Natural killer cell (primary cell): Measurements from ENCODE around the gene WFDC9. TPM values are rescaled to one million over a fixed set of nuclear protein-coding genes. Genes with fewer than 3 reads are reported as not detected.
"Not testable (repeated sequence)": the region's sequence is repeated elsewhere in the genome, so short reads cannot be mapped to it uniquely, and the experiment has no call there.

Experiments
- ATAC-seq, 3 donors: fragments of 150-1000 bp in 2 of 3; fragments of 200-7000 bp in 1 of 3; cut with Tn5 transposase; 1 replicate in 1 of 3; 2 replicates in 2 of 3; pipeline ENCODE4 v1.10.0; 2021; ENCODE audit warnings: mild to moderate bottlenecking in 2 of 3, moderate library complexity in 2 of 3
- DNase-seq, 2 donors: peaks; one replicate each; pipeline versions ENCODE4 v3.0.0 to v3.0.0-alpha.2; 2013 to 2021; ENCODE audit warnings: mixed read lengths in 1 of 2
- H3K27ac ChIP-seq: one replicate; pipeline ENCODE4 v1.5.1; 2013; ENCODE audit warnings: mild to moderate bottlenecking, low read length
- H3K27me3 ChIP-seq: one replicate; pipeline ENCODE4 v1.6.1; 2013; ENCODE audit warnings: low read length; ENCODE audit not compliant: control insufficient read depth, insufficient read depth
- H3K36me3 ChIP-seq: one replicate; pipeline ENCODE4 v1.6.1; 2013; ENCODE audit warnings: low read length; ENCODE audit not compliant: control insufficient read depth, insufficient read depth
- H3K4me1 ChIP-seq: one replicate; pipeline ENCODE4 v1.6.1; 2013; ENCODE audit warnings: low read length; ENCODE audit not compliant: control insufficient read depth, insufficient read depth
- H3K4me3 ChIP-seq: one replicate; pipeline ENCODE4 v1.5.1; 2013; ENCODE audit warnings: low read length
- H3K9me3 ChIP-seq: one replicate; pipeline ENCODE4 v1.6.1; 2013; ENCODE audit warnings: low read length; ENCODE audit not compliant: control insufficient read depth, insufficient read depth
- H3K27ac Mint-ChIP-seq, 2 donors: one replicate each; pipeline ENCODE4 v1.8.0; 2022; ENCODE audit warnings: mild to moderate bottlenecking in 2 of 2, mixed read lengths in 2 of 2, moderate library complexity in 1 of 2
- H3K27me3 Mint-ChIP-seq, 2 donors: one replicate each; pipeline ENCODE4 v1.8.0; 2022; ENCODE audit warnings: low read depth in 2 of 2, mixed read lengths in 2 of 2
- H3K36me3 Mint-ChIP-seq: one replicate; pipeline ENCODE4 v1.8.0; 2022; ENCODE audit warnings: mixed read lengths
- H3K4me1 Mint-ChIP-seq, 2 donors: one replicate each; pipeline ENCODE4 v1.8.0; 2022; ENCODE audit warnings: mixed read lengths in 2 of 2
- H3K4me3 Mint-ChIP-seq: one replicate; pipeline ENCODE4 v1.8.0; 2022; ENCODE audit warnings: mild to moderate bottlenecking, moderate library complexity, mixed read lengths
- H3K9me3 Mint-ChIP-seq, 2 donors: one replicate each; pipeline ENCODE4 v1.8.0; 2022; ENCODE audit warnings: mixed read lengths in 2 of 2
- WGBS: methylation state at CpG from one replicate; pipeline ENCODE4 v1.1.7; 2013; ENCODE audit warnings: missing lambda C conversion rate; ENCODE audit not compliant: insufficient coverage; 5-methylcytosine and 5-hydroxymethylcytosine counted together
- intact Hi-C: fragments of 100-400 bp; cut with micrococcal nuclease; formaldehyde crosslinking; loops from one replicate; pipeline ENCODE4 v1.14.2; 2022
- total RNA-seq, 4 donors: library from RNA; stranded (reverse); fragments of 120-200 nt in 1 of 4; gene quantifications; one replicate each; pipeline versions ENCODE4 v1.2.3 to v1.2.4, GENCODE V29; 2013 to 2022
- TF ChIP-seq, protein P1 (sequence below): fragments of 200-600 bp; IDR thresholded peaks from one replicate; pipeline ENCODE4 v1.8.0; 2022; ENCODE audit warnings: antibody characterized with exemption

The WFDC9 gene
- total RNA-seq, 3 donors from 2014 or later (not counting 1 experiment from before 2014, with no cell fraction given), result not detected

DNA sequence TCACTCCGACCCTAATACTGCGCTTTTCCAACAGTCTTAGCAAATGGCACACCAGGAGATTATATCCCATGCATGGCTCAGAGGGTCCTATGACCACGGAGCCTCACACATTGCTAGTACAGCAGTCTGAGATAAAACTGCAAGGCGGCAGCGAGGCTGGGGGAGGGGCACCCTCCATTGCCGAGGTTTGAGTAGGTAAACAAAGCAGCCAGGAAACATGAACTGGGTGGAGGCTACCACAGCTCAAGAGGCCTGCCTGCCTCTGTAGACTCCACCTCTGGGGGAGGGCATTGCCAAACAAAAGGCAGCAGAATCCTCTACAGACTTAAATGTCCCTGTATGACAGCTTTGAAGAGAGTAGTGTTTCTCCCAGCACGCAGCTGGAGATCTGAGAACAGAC is 20.6 kb upstream of the WFDC9 start:
- DNase-seq, H3K9me3 ChIP-seq, H3K36me3 ChIP-seq, H3K27me3 ChIP-seq, H3K27ac ChIP-seq, H3K36me3 Mint-ChIP-seq, H3K4me3 Mint-ChIP-seq, H3K27ac Mint-ChIP-seq, intact Hi-C loops, H3K4me1 ChIP-seq, H3K9me3 Mint-ChIP-seq, ATAC-seq, H3K4me1 Mint-ChIP-seq, H3K4me3 ChIP-seq: not testable (repeated sequence)
- H3K27me3 Mint-ChIP-seq, result peaks cover 6 to 35% of the 10 kb centered on the region in 2 donors
- WGBS, result 87% methylated on average over 7 of the region's 7 CpGs

GRCh38 chr20:45649312-45649863 is 18.3 kb upstream of the WFDC9 start:
- H3K4me3 ChIP-seq, result no peak overlapping the region
- DNase-seq, result no peak
- Mint-ChIP-seq H3K4me1 (no peaks in the 10 kb centered on the region), H3K4me3 (no peak overlapping the region), H3K27ac (no peak overlapping the region), H3K27me3 (peaks cover 9 to 31% of the 10 kb centered on the region in 2 donors), H3K36me3 (no peaks in the 10 kb centered on the region), H3K9me3 (no peaks in the 10 kb centered on the region)
- ATAC-seq, result no peak
- H3K27ac ChIP-seq, result no peak overlapping the region
- H3K27me3 ChIP-seq, result no peaks in the 10 kb centered on the region
- no peaks in the 10 kb centered on the region for H3K4me1 ChIP-seq
- WGBS, result 91% methylated on average over 6 of the region's 6 CpGs
- TF ChIP-seq, protein P1, sequence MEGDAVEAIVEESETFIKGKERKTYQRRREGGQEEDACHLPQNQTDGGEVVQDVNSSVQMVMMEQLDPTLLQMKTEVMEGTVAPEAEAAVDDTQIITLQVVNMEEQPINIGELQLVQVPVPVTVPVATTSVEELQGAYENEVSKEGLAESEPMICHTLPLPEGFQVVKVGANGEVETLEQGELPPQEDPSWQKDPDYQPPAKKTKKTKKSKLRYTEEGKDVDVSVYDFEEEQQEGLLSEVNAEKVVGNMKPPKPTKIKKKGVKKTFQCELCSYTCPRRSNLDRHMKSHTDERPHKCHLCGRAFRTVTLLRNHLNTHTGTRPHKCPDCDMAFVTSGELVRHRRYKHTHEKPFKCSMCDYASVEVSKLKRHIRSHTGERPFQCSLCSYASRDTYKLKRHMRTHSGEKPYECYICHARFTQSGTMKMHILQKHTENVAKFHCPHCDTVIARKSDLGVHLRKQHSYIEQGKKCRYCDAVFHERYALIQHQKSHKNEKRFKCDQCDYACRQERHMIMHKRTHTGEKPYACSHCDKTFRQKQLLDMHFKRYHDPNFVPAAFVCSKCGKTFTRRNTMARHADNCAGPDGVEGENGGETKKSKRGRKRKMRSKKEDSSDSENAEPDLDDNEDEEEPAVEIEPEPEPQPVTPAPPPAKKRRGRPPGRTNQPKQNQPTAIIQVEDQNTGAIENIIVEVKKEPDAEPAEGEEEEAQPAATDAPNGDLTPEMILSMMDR, result no peak
- no peaks in the 10 kb centered on the region for H3K9me3 ChIP-seq
- H3K36me3 ChIP-seq, result no peaks in the 10 kb centered on the region
- intact Hi-C loops, result no loop called here

- 96% methylated on average over 1 of the region's 1 CpG for WGBS
- intact Hi-C loops, result no loop called here
- Mint-ChIP-seq H3K27me3 (peaks cover 5 to 30% of the 10 kb centered on the region in 2 donors), H3K4me1 (no peaks in the 10 kb centered on the region), H3K27ac (no peak overlapping the region), H3K36me3 (no peaks in the 10 kb centered on the region), H3K9me3 (no peaks in the 10 kb centered on the region), H3K4me3 (no peak overlapping the region)
- ATAC-seq, result no peak
- Histone ChIP-seq H3K36me3 (no peaks in the 10 kb centered on the region), H3K27me3 (no peaks in the 10 kb centered on the region), H3K27ac (no peak overlapping the region), H3K4me1 (no peaks in the 10 kb centered on the region), H3K4me3 (no peak overlapping the region), H3K9me3 (no peaks in the 10 kb centered on the region)
- TF ChIP-seq, protein P1, result no peak
- DNase-seq, result no peak
Observed at GRCh38 chr20:45647441-45648050, 16.5 kb upstream of the WFDC9 start.

DNA sequence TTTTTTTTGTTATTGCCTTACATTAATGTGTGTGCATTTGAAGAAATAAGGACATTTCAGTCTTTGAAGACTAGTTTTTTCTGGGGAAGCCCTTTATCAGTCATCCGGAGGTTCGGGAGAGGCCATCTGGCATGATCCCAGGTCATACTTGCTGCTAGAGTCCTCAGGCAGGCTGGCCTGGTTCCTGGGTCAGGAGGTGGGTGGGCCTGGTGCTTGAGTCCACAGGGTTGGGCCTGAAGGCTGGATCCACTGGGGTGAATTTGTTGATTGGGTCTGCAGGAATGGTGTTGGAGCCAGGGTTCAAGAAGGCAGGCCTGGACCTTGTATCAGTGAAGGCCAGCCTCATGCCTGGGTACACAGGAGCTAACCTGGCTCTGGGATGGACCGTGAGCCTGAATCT is 15.8 kb upstream of the WFDC9 start:
- ATAC-seq (no peak), DNase-seq (no peak)
- WGBS, result 90% methylated on average over 3 of the region's 3 CpGs
- no peak overlapping the region for H3K27ac Mint-ChIP-seq
- H3K36me3 Mint-ChIP-seq, result no peaks in the 10 kb centered on the region
- Histone ChIP-seq H3K9me3 (no peaks in the 10 kb centered on the region), H3K27ac (no peak overlapping the region), H3K4me1 (no peaks in the 10 kb centered on the region), H3K36me3 (no peaks in the 10 kb centered on the region), H3K27me3 (no peaks in the 10 kb centered on the region), H3K4me3 (no peak overlapping the region)
- H3K9me3 Mint-ChIP-seq, result no peaks in the 10 kb centered on the region
- TF ChIP-seq, protein P1, result no peak
- peaks cover 3 to 27% of the 10 kb centered on the region in 2 donors for H3K27me3 Mint-ChIP-seq
- intact Hi-C loops, result no loop called here
- no peaks in the 10 kb centered on the region for H3K4me1 Mint-ChIP-seq
- H3K4me3 Mint-ChIP-seq, result no peak overlapping the region

DNA sequence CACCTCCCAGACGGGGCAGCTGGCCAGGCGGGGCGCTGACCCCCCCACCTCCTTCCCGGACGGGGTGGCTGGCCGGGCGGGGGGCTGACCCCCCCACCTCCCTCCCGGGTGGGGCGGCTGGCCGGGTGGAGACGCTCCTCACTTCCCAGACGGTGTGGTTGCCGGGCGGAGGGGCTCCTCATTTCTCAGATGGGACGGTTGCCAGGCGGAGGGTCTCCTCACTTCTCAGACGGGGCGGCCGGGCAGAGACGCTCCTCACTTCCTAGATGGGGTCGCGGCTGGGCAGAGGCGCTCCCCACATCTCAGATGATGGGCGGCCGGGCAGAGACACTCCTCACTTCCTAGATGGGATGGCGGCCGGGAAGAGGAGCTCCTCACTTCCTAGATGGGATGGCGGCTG is 14.8 kb upstream of the WFDC9 start:
- H3K27ac Mint-ChIP-seq, H3K4me3 Mint-ChIP-seq, ATAC-seq, H3K36me3 Mint-ChIP-seq, H3K27ac ChIP-seq, H3K9me3 ChIP-seq, intact Hi-C loops, DNase-seq, H3K36me3 ChIP-seq, H3K4me3 ChIP-seq, H3K9me3 Mint-ChIP-seq, H3K4me1 ChIP-seq, H3K27me3 ChIP-seq, H3K4me1 Mint-ChIP-seq: not testable (repeated sequence)
- 95% methylated on average over 28 of the region's 28 CpGs for WGBS
- H3K27me3 Mint-ChIP-seq, result peaks cover 3 to 33% of the 10 kb centered on the region in 2 donors

- H3K27me3 ChIP-seq, DNase-seq, H3K4me3 Mint-ChIP-seq, H3K27ac Mint-ChIP-seq, H3K4me3 ChIP-seq, H3K9me3 ChIP-seq, H3K4me1 Mint-ChIP-seq, H3K27ac ChIP-seq, ATAC-seq, intact Hi-C loops, H3K36me3 ChIP-seq, H3K9me3 Mint-ChIP-seq, H3K4me1 ChIP-seq, H3K36me3 Mint-ChIP-seq: not testable (repeated sequence)
- 97% methylated on average over 23 of the region's 24 CpGs for WGBS
- H3K27me3 Mint-ChIP-seq, result peaks cover 10 to 49% of the 10 kb centered on the region in 2 donors
Observed at GRCh38 chr20:45641076-45641475, 10.0 kb upstream of the WFDC9 start.
